Psoas muscle (tissue), 8 donors: Measurements from ENCODE around the gene TNNI3. TPM values are rescaled to one million over a fixed set of nuclear protein-coding genes. Genes with fewer than 3 reads are reported as not detected.
A peak's percentile ranks its signal among the peaks of the same experiment; 100 is the strongest.

Experiments
- ATAC-seq, 4 donors: fragments of 200-7000 bp; cut with Tn5 transposase; one replicate each; pipeline ENCODE4 v1.9.1; 2020; ENCODE audit warnings: moderate library complexity in 3 of 4, mild to moderate bottlenecking in 2 of 4
- DNase-seq, 2 donors: peaks; one replicate each; pipeline ENCODE4 v3.0.0-alpha.2; 2020
- H3K27ac ChIP-seq: fragments of 200-600 bp; one replicate; pipeline ENCODE4 v1.8.0; 2022
- H3K27me3 ChIP-seq, 3 donors: fragments of 200-600 bp in 1 of 3; one replicate each; pipeline versions ENCODE4 v1.6.1 to v1.8.0; 2013 to 2022; ENCODE audit warnings: low read length in 2 of 3, mild to moderate bottlenecking in 2 of 3, moderate library complexity in 1 of 3; ENCODE audit not compliant: insufficient read depth in 3 of 3
- H3K36me3 ChIP-seq, 2 donors: fragments of 200-600 bp in 1 of 2; one replicate each; pipeline versions ENCODE4 v1.6.1 to v1.8.0; 2013 to 2022; ENCODE audit warnings: low read depth in 1 of 2, mild to moderate bottlenecking in 1 of 2, moderate library complexity in 1 of 2; ENCODE audit not compliant: insufficient read depth in 1 of 2
- H3K4me1 ChIP-seq: fragments of 200-600 bp; one replicate; pipeline ENCODE4 v1.8.0; 2022
- H3K4me3 ChIP-seq: fragments of 200-600 bp; one replicate; pipeline ENCODE4 v1.8.0; 2022; ENCODE audit warnings: mild to moderate bottlenecking
- H3K9me3 ChIP-seq: fragments of 200-600 bp; one replicate; pipeline ENCODE4 v1.8.0; 2022
- CTCF ChIP-seq: fragments of 200-600 bp; IDR thresholded peaks from one replicate; pipeline ENCODE4 v1.8.0; 2022; ENCODE audit warnings: antibody characterized with exemption
- WGBS, 3 donors: extraction: QIAGEN DNeasy Blood & Tissue Kit; methylation state at CpG; one replicate each; pipeline versions ENCODE4 v1.1.6 to v1.1.7; 2013; 5-methylcytosine and 5-hydroxymethylcytosine counted together
- intact Hi-C, 2 donors: fragments of 100-400 bp; cut with DNase I; formaldehyde crosslinking; loops; one replicate each; pipeline versions ENCODE4 v1.11.0 to v1.14.2; 2022
- polyA plus RNA-seq, 3 donors: library from polyadenylated mRNA; stranded (reverse); fragments of 200-250 nt; gene quantifications; one replicate each; pipeline ENCODE4 v1.2.3, GENCODE V29; 2013
- total RNA-seq, 4 donors: library from RNA; stranded (reverse); fragmentation: NEBNext Ultra II Directional in 2 of 4; extraction: Animal tissue kit (Norgen Biotek cat#: 25700) in 2 of 4; gene quantifications; one replicate each; pipeline versions ENCODE4 v1.2.1 to v1.2.4, GENCODE V29; 2021 to 2023
- donor health status: healthy with polysubstance abuse.
- donor health status: DM: no; HTN: no; CAD: no; lungs with moderate emphysema.
- donor health status: Bipolar disorder and iron deficiency.
- donor health status: healthy.
- donor health status: DM: yes; HTN: yes; CAD: no.
- donor health status: DM: no; HTN: no; CAD: no.
- donor health status: DM: no; HTN: no; CAD: no.
- donor health status: DM: yes; HTN: yes; CAD: no.

TNNI3 gene
- total and polyA plus RNA-seq, 7 donors, result 5.0 to 17.4 (median 13.4) TPM

DNA sequence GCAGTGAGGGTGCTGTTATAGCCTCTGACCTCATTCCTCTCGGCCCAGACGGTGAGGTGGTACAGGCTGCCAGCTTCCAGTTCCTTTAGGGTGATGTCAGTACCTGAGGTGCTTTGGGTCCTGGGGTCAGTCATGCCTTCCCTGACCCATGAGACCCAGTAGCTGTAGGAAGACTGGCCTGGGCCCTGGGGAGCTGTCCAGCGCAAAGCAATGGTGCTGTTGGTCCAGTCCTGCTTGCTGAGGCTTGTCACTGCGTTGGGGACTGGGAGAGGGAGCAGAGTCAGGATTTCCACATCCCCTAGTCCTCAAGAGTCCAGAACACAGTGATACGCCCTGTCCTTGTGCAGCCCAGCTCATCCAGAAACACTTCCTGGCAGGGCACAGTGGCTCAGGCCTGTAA, 41.1 kb upstream of the TNNI3 start:
- 38 to 52% (median 39%) methylated on average over 5 of the region's 5 CpGs for WGBS, 3 donors
- DNase-seq, result no peak
- no peak for ATAC-seq
- Histone ChIP-seq H3K27ac (no peak overlapping the region), H3K4me3 (no peak overlapping the region), H3K27me3 (peaks cover 0 to 17% (median 8%) of the 10 kb centered on the region in 3 donors), H3K36me3 (no peaks in the 10 kb centered on the region), H3K9me3 (no peaks in the 10 kb centered on the region), H3K4me1 (no peaks in the 10 kb centered on the region)
- intact Hi-C loops, result no loop called here
- no peak for TF ChIP-seq CTCF

DNA sequence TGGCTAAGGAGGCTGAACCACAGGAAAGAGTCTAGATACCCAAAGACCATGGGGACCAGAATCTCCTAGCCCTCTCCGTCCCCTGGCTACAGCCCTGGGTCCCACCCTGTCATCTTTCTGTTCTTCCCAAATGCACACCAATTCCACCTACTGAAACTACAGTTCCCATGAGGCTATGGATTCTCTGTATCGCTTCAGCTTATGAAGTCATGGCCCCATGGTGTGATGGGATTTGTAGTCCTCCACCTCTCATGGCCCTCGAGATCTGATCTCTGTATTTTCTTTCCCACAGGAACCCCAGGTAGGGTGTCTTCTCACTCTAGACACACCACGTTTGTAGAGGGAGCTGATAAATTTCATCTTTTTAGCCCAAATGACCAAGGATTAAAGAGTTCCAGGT, 40.0 kb upstream of the TNNI3 start:
- WGBS, 3 donors, result 43 to 53% (median 46%) methylated on average over 4 of the region's 4 CpGs
- no peak overlapping the region for H3K27ac ChIP-seq
- no peak for DNase-seq
- TF ChIP-seq CTCF, result no peak
- H3K36me3 ChIP-seq, result no peaks in the 10 kb centered on the region
- H3K4me3 ChIP-seq, result no peak overlapping the region
- intact Hi-C loops, result no loop called here
- H3K4me1 ChIP-seq, result no peaks in the 10 kb centered on the region
- peak in 3 of 4 donors; percentile 42 to 67 (median 62) for ATAC-seq
- no peaks in the 10 kb centered on the region for H3K9me3 ChIP-seq
- H3K27me3 ChIP-seq, result peaks cover 0 to 21% (median 10%) of the 10 kb centered on the region in 3 donors

DNA sequence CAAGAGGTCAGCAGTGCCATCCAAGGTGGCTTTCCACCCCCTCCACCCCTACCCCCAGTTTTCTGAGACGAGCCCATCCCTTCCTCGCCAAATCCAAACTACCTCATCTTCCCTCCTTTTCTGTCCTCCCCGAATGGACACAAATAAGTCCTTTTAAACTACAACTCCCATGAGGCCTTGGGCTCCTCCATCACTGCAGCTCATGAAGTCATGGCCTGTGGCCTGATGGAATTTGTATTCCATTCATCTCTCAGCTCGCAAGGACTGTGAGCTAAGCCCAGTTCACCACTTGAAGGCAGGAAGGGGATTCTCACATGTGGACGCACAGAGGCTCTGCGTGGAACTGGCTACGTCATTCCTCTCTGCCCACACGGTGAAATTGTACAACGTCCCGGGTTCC, 39.3 kb upstream of the TNNI3 start:
- 79 to 84% (median 83%) methylated on average over 10 of the region's 10 CpGs for WGBS, 3 donors
- Histone ChIP-seq H3K4me1 (no peaks in the 10 kb centered on the region), H3K4me3 (no peak overlapping the region), H3K36me3 (no peaks in the 10 kb centered on the region), H3K27me3 (peaks cover 0 to 28% (median 7%) of the 10 kb centered on the region in 3 donors), H3K9me3 (no peaks in the 10 kb centered on the region), H3K27ac (no peak overlapping the region)
- no peak for TF ChIP-seq CTCF
- intact Hi-C loops, result no loop called here
- DNase-seq (no peak), ATAC-seq (peak in 1 of 4 donors; percentile 49)

DNA sequence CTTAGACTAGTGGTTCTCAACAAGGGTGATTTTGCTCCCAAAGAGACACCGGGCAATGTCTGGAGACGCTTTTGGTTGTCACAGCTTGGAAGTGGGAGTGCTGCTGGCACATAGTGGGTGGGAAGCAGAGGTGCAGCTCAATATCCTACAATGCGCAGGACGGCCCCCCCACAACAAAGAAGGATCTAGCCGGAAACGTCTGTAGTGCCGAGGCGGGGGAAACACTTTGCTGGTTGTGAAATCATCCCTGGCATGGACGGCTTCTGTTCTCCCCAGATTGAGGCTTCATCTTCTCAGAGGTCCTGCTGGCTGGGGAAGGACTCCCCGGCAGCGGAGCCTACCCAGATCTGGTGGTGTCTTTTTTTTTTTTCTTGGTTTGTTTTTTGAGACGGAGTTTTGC, 35.9 kb upstream of the TNNI3 start:
- Histone ChIP-seq H3K4me3 (no peak overlapping the region), H3K27me3 (peaks cover 0 to 15% (median 2%) of the 10 kb centered on the region in 3 donors), H3K4me1 (no peaks in the 10 kb centered on the region), H3K9me3 (no peaks in the 10 kb centered on the region), H3K36me3 (no peaks in the 10 kb centered on the region), H3K27ac (no peak overlapping the region)
- DNase-seq (no peak), ATAC-seq (no peak)
- no peak for TF ChIP-seq CTCF
- intact Hi-C loops, result no loop called here
- 71 to 80% (median 72%) methylated on average over 12 of the region's 12 CpGs for WGBS, 3 donors

- peak in 3 of 4 donors; percentile 55 to 65 (median 61) for ATAC-seq
- Histone ChIP-seq H3K4me3 (no peak overlapping the region), H3K4me1 (no peaks in the 10 kb centered on the region), H3K27me3 (peaks cover 0 to 28% (median 5%) of the 10 kb centered on the region in 3 donors), H3K27ac (no peak overlapping the region), H3K9me3 (no peaks in the 10 kb centered on the region), H3K36me3 (no peaks in the 10 kb centered on the region)
- WGBS, 3 donors, result 51 to 58% (median 56%) methylated on average over 15 of the region's 15 CpGs
- intact Hi-C loops, result no loop called here
- peak; percentile 63 to 71 for DNase-seq
- TF ChIP-seq CTCF, result no peak
Observed at GRCh38 chr19:55189403-55189835, 31.9 kb upstream of the TNNI3 start.
